Stomach (tissue), 9 donors: ENCODE data around the gene UCHL3. TPM values are rescaled to one million over a fixed set of nuclear protein-coding genes. Genes with fewer than 3 reads are reported as not detected.

Experiments
- DNase-seq, 2 donors: peaks; one replicate each; pipeline versions ENCODE4 v3.0.0 to v3.0.0-alpha.2; 2013 to 2019
- H3K27ac ChIP-seq, 5 donors: fragments of 200-600 bp in 4 of 5; sonication (generic) in 4 of 5; one replicate each; pipeline ENCODE4 v1.5.1; 2013 to 2019; ENCODE audit warnings: mild to moderate bottlenecking in 1 of 5, moderate library complexity in 1 of 5
- H3K27me3 ChIP-seq, 3 donors: fragments of 200-600 bp; sonication (generic); one replicate each; pipeline ENCODE4 v1.5.1; 2017 to 2019; ENCODE audit warnings: mixed run types in 1 of 3
- H3K36me3 ChIP-seq, 4 donors: fragments of 200-600 bp; sonication (generic); 1 replicate in 3 of 4; 2 replicates in 1 of 4; pipeline ENCODE4 v1.5.1; 2016 to 2019
- H3K4me1 ChIP-seq, 4 donors: fragments of 200-600 bp; sonication (generic); one replicate each; pipeline ENCODE4 v1.5.1; 2016 to 2019
- H3K4me3 ChIP-seq, 4 donors: fragments of 200-600 bp; sonication (generic) in 3 of 4; one replicate each; pipeline ENCODE4 v1.5.1; 2016 to 2019; ENCODE audit warnings: mild to moderate bottlenecking in 1 of 4
- H3K9me3 ChIP-seq, 4 donors: fragments of 200-600 bp; sonication (generic); one replicate each; pipeline ENCODE4 v1.5.1; 2016 to 2019
- EP300 ChIP-seq: sonication (generic); formaldehyde crosslinking; IDR thresholded peaks from one replicate; pipeline ENCODE4 v1.6.1; 2017; ENCODE audit warnings: antibody characterized with exemption
- POLR2A ChIP-seq, 4 donors: fragments of 450-650 bp; IDR thresholded peaks; one replicate each; pipeline ENCODE4 v1.6.1; 2016; ENCODE audit warnings: antibody characterized with exemption in 4 of 4, control low read depth in 2 of 4, mild to moderate bottlenecking in 1 of 4, moderate library complexity in 1 of 4
- POLR2AphosphoS5 ChIP-seq, 3 donors: sonication (generic); formaldehyde crosslinking; IDR thresholded peaks; one replicate each; pipeline ENCODE4 v1.6.1; 2016; ENCODE audit warnings: antibody characterized with exemption in 3 of 3
- WGBS, 5 donors: extraction: QIAGEN DNeasy Blood & Tissue Kit in 3 of 5; methylation state at CpG; one replicate each; pipeline versions ENCODE4 v1.1.5 to v1.1.7; 2013 to 2018; 5-methylcytosine and 5-hydroxymethylcytosine counted together
- intact Hi-C: fragments of 100-400 bp; cut with DNase I; formaldehyde crosslinking; loops from one replicate; pipeline ENCODE4 v1.15.1; 2023; ENCODE audit warnings: low total_unique reads
- polyA plus RNA-seq, 3 donors: library from polyadenylated mRNA; stranded (reverse); fragments of 200-250 nt; gene quantifications; one replicate each; pipeline ENCODE4 v1.2.3, GENCODE V29; 2013
- total RNA-seq, 5 donors: library from RNA; depleted of rRNA; stranded (reverse); fragments of >200 nt; gene quantifications; one replicate each; pipeline versions ENCODE4 v1.1.0 to v1.2.3, GENCODE V29; 2014 to 2016
- TF ChIP-seq, protein P1 (sequence below), 7 experiments: fragments of 450-650 bp in 4 of 7; fragments of 200-600 bp in 3 of 7; sonication (generic) in 3 of 7; IDR thresholded peaks; one replicate each; pipeline ENCODE4 v1.5.1; 2016 to 2019; ENCODE audit warnings: antibody characterized with exemption in 7 of 7, control low read depth in 2 of 7, mild to moderate bottlenecking in 1 of 7
- donor health status: healthy with polysubstance abuse.
- donor health status: Bipolar disorder and iron deficiency.
- donor health status: healthy.

UCHL3 gene
- total and polyA plus RNA-seq, 8 donors: 4.1 to 42.2 (median 23.9) TPM; not detected in 1

DNA sequence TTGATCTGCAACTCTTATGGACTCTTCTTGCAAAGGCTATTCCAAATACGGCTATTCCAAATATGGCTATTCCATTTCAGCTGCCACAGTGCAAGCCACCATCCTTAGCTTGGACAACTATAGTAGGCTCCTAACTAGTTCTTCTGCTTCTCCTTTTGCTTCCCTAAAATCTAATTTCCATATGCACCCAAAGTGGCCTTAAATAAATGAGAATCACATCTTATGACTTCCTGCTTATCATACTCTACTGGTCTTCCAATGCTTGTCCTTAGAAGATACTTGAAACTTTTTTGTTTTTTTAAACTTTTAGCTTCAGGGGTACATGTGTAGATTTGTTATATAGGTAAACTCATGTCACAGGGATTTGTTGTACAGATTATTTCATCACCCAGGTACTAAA is 4.9 kb downstream of the UCHL3 start:
- H3K9me3 ChIP-seq: no peaks in the 10 kb centered on the region
- H3K4me1 ChIP-seq: peaks cover 13 to 42% (median 22%) of the 10 kb centered on the region in 4 donors
- no peaks in the 10 kb centered on the region for H3K27me3 ChIP-seq
- intact Hi-C loops: no loop called here
- no peak overlapping the region for H3K4me3 ChIP-seq
- H3K36me3 ChIP-seq: peaks cover 0 to 22% (median 19%) of the 10 kb centered on the region in 4 donors
- no peak overlapping the region for H3K27ac ChIP-seq
- TF ChIP-seq POLR2AphosphoS5 (IDR thresholded peaks at IDR 0.05) (no peak), EP300 (no peak), POLR2A (IDR thresholded peaks at IDR 0.05) (no peak)
- TF ChIP-seq, protein P1, sequence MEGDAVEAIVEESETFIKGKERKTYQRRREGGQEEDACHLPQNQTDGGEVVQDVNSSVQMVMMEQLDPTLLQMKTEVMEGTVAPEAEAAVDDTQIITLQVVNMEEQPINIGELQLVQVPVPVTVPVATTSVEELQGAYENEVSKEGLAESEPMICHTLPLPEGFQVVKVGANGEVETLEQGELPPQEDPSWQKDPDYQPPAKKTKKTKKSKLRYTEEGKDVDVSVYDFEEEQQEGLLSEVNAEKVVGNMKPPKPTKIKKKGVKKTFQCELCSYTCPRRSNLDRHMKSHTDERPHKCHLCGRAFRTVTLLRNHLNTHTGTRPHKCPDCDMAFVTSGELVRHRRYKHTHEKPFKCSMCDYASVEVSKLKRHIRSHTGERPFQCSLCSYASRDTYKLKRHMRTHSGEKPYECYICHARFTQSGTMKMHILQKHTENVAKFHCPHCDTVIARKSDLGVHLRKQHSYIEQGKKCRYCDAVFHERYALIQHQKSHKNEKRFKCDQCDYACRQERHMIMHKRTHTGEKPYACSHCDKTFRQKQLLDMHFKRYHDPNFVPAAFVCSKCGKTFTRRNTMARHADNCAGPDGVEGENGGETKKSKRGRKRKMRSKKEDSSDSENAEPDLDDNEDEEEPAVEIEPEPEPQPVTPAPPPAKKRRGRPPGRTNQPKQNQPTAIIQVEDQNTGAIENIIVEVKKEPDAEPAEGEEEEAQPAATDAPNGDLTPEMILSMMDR (IDR thresholded peaks at IDR 0.05): no peak
- WGBS, 5 donors: 93 to 100% (median 96%) methylated on average over 1 of the region's 1 CpG
- no peak for DNase-seq

DNA sequence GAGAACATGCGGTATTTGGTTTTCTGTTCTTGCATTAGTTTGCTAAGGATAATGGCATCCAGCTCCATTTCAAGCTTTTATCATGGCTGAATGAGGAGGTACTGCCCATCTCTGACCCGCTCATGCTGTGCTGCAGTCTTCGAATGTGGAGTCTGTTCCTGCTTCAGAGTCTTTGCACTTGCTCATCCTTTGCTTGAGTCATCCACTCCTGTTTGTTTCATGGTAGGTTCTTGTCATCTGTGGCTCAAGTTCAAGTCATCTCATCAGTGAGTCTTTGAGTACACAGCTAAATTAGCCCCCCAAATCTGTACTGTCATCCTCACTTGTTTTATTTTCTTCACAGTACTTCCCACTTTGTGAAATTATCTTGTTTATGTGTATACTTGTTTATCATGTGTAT is 5.4 kb downstream of the UCHL3 start:
- H3K27ac ChIP-seq: no peak overlapping the region
- peaks cover 0 to 22% (median 19%) of the 10 kb centered on the region in 4 donors for H3K36me3 ChIP-seq

DNA sequence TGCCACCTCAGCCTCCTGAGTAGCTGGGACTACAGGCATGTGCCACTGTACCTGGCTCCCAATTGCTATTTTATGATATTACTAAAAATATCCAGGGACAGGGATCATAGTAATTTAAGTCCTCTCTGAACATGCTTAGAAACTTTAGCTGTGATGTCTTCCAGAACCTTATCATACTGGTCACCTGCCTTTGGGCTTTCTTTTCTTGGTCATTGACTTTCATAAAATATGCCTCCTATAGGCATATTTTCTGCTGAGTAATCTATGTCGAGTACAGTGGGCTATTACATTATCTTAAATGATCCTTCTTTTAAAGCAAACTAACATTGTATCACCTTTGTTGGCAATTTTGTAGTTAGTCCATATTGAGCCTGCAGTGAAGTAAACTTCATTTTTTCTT is 6.2 kb downstream of the UCHL3 start:
- TF ChIP-seq POLR2AphosphoS5 (IDR thresholded peaks at IDR 0.05) (no peak), POLR2A (IDR thresholded peaks at IDR 0.05) (no peak), EP300 (no peak)
- TF ChIP-seq, protein P1 (IDR thresholded peaks at IDR 0.05): no peak
- no peak for DNase-seq
- peaks cover 5 to 33% (median 15%) of the 10 kb centered on the region in 4 donors for H3K4me1 ChIP-seq
- peaks cover 0 to 25% (median 21%) of the 10 kb centered on the region in 4 donors for H3K36me3 ChIP-seq
- intact Hi-C loops: no loop called here
- 70 to 92% (median 78%) methylated on average over 1 of the region's 1 CpG for WGBS, 5 donors
- no peaks in the 10 kb centered on the region for H3K9me3 ChIP-seq
- H3K27me3 ChIP-seq: no peaks in the 10 kb centered on the region
- no peak overlapping the region for H3K4me3 ChIP-seq
- no peak overlapping the region for H3K27ac ChIP-seq

More for the DNA sequence above, 5.4 kb downstream of the UCHL3 start:
- intact Hi-C loops: no loop called here
- peaks cover 13 to 42% (median 22%) of the 10 kb centered on the region in 4 donors for H3K4me1 ChIP-seq
- no peaks in the 10 kb centered on the region for H3K9me3 ChIP-seq
- no peak overlapping the region for H3K4me3 ChIP-seq
- WGBS, 5 donors: 95 to 100% (median 98%) methylated on average over 3 of the region's 3 CpGs
- no peak for DNase-seq
- TF ChIP-seq, protein P1 (IDR thresholded peaks at IDR 0.05): no peak
- TF ChIP-seq EP300: no peak
- no peak for TF ChIP-seq POLR2AphosphoS5 (IDR thresholded peaks at IDR 0.05)
- no peak for TF ChIP-seq POLR2A (IDR thresholded peaks at IDR 0.05)
- H3K27me3 ChIP-seq: no peaks in the 10 kb centered on the region

DNA sequence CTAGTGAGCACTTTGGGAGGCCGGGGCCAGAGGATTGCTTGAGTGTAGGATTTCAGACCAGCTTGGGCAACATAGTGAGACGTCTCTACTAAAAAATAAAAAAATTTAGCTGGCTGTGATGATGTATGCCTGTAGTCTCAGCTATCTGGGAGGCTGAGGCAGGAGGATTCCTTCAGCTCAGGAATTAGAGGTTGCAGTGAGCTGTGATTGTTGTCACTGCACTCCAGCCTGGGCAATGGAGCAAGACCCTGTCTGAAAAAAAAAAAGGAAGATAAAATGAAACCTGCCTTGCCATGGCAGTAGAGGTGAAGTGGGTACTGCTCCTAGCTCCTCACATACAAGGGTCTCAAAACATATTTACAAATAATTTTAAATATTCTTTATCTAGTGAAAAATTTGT is 7.4 kb downstream of the UCHL3 start:
- no peak for DNase-seq
- Histone ChIP-seq H3K4me3 (no peak overlapping the region), H3K27ac (no peak overlapping the region), H3K27me3 (no peaks in the 10 kb centered on the region), H3K9me3 (no peaks in the 10 kb centered on the region), H3K4me1 (peaks cover 0 to 25% (median 8%) of the 10 kb centered on the region in 4 donors), H3K36me3 (peaks cover 0 to 36% (median 25%) of the 10 kb centered on the region in 4 donors)
- intact Hi-C loops: no loop called here
- TF ChIP-seq, protein P1 (IDR thresholded peaks at IDR 0.05): no peak
- TF ChIP-seq POLR2AphosphoS5 (IDR thresholded peaks at IDR 0.05) (no peak), EP300 (no peak), POLR2A (IDR thresholded peaks at IDR 0.05) (no peak)
- 91 to 100% (median 92%) methylated on average over 2 of the region's 2 CpGs for WGBS, 5 donors
